C4-2B (cell line): ENCODE results near the gene PRSS56.
"Not testable (repeated sequence)": the region's sequence is repeated elsewhere in the genome, so short reads cannot be mapped to it uniquely, and the experiment has no call there.

Experiments
- H3K27ac ChIP-seq: fragments of 450-650 bp; 2 replicates; pipeline ENCODE4 v1.5.1; 2017
- ZFX ChIP-seq: fragments of 450-650 bp; IDR thresholded peaks from 2 replicates; pipeline ENCODE4 v1.6.1; 2017
- TF ChIP-seq, protein P1 (sequence below): fragments of 450-650 bp; conservative IDR thresholded peaks from 2 replicates; pipeline ENCODE4 v1.5.1; 2017; ENCODE audit warnings: mild to moderate bottlenecking

The PRSS56 gene

DNA sequence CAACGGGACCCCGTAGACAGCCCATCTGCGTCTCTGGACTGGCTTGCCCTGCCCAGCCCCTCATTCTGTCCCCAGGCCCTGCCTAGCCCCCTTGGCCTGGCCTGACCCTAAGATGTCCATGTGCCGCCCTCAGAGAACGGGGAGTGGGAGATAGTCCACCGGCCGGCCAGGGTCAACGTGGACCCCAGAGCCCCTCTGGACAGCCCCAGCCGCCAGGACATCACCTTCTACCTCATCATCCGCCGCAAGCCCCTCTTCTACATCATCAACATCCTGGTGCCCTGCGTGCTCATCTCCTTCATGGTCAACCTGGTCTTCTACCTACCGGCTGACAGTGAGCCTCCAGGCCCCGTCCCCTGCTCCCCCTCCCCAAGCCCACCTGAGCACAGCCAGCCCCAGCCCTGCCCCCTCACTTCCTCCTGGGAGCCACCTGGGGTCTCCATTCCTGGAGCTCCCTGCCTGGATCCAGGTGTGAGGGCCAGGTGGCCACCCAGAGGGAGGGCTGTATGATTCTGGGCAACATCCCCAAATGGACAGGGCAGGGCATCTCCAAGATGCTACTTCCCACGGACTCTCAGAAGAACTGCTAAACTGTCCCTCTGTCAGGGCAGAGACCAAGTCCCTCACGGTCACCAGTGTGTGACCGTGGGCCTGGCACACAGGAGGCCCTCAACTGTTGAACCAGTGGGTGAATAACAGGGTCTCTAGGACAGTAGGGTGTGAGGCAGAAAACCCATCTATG is 9.8 kb downstream of the PRSS56 start:
- TF ChIP-seq ZFX = no peak
- TF ChIP-seq, protein P1, sequence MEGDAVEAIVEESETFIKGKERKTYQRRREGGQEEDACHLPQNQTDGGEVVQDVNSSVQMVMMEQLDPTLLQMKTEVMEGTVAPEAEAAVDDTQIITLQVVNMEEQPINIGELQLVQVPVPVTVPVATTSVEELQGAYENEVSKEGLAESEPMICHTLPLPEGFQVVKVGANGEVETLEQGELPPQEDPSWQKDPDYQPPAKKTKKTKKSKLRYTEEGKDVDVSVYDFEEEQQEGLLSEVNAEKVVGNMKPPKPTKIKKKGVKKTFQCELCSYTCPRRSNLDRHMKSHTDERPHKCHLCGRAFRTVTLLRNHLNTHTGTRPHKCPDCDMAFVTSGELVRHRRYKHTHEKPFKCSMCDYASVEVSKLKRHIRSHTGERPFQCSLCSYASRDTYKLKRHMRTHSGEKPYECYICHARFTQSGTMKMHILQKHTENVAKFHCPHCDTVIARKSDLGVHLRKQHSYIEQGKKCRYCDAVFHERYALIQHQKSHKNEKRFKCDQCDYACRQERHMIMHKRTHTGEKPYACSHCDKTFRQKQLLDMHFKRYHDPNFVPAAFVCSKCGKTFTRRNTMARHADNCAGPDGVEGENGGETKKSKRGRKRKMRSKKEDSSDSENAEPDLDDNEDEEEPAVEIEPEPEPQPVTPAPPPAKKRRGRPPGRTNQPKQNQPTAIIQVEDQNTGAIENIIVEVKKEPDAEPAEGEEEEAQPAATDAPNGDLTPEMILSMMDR = no peak
- H3K27ac ChIP-seq = no peak overlapping the region

DNA sequence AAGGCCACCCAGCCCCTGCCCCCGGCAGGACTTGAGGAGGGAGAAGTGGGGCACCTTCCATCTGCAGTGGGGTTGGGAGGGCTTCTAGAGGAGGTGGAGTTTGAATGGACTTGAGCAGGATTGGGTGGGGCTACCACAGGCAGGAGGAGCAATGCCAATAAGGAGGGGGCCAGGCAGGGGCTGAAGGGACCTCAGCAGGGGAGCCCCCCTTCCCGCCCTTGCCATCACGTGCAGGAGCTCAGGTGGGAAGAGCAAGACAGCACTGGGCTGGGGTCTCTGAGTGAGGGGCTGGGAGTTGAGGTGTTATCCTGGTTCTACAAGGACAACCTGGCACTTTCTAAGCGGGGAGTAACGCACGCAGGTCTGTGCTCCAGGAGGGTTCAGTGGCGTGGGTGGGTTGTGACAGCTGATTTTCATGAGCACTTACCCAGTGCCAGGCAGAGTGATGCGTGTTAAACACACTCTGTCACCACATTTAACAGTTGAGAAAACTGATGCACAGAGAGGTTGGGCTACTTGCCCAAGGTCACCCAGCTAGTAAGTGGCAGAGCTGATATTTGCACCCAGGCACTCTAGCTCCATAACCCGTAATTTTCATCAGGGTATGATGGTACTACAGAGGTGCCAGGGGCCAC is 10.6 kb downstream of the PRSS56 start:
- TF ChIP-seq, protein P1 = no peak
- no peak for TF ChIP-seq ZFX
- no peak overlapping the region for H3K27ac ChIP-seq

DNA sequence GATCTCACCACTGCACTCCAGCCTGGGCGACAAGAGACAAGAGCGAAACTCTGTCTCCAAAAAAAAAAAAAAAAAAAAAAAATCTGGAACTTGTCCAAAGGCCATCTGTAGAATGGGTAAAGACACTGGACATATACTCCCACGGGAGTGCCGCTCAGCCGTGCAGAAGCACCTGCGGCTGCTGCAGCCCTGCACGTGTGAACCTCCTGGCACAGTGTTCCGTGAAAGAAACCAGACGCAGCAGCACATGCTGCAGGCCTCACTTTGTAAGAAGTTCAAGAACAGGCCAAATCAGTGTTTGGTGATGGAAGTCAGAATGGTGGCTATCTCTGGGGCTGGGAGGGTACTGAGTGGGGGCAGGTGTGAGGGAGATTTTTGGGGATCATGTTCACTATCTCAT is 12.2 kb downstream of the PRSS56 start:
- no peak overlapping the region for H3K27ac ChIP-seq
- TF ChIP-seq, protein P1 = no peak
- no peak for TF ChIP-seq ZFX

DNA sequence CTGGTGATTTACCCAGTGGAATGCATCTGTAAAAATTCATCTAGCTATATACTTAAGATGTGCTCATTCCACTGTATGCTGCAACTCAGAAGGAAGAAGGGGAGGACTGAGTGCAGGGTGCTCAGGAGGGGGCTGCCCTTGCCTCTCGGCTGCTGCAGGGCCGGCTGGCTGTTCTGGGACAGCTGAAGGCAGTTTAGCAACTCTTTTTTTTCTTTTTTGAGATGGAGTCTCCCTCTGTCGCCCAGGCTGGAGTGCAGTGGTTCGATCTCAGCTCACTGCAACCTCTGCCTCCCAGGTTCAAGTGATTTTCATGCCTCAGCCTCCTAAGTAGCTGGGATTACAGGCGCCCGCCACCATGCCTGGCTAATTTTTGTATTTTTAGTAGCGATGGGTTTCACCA is 12.6 kb downstream of the PRSS56 start:
- not testable (repeated sequence) for H3K27ac ChIP-seq

DNA sequence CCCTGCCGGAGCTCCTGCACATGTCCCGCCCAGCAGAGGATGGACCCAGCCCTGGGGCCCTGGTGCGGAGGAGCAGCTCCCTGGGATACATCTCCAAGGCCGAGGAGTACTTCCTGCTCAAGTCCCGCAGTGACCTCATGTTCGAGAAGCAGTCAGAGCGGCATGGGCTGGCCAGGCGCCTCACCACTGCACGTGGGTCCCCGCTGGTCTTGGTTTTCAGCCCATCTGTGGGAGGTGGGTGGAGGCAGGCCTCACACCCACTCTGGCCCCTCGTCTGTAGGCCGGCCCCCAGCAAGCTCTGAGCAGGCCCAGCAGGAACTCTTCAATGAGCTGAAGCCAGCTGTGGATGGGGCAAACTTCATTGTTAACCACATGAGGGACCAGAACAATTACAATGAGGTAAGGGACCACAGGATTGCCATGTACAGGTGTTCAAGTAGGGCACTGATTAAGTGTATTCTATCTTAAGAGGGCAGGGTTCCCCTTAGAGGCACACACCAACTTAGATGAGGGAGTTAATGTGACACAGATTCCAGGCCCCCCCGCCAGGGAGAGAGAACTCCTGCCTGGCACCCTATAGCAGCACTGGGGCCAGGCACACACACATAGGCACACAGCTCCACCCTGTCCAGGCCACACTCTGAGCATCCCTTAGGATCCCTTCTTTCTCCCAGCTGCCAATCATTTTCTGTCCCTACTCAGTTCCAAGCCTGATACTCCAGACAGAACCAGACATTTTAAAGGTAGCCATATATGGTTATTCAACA is 13.9 kb downstream of the PRSS56 start:
- TF ChIP-seq, protein P1 = no peak
- no peak for TF ChIP-seq ZFX
- no peak overlapping the region for H3K27ac ChIP-seq

DNA sequence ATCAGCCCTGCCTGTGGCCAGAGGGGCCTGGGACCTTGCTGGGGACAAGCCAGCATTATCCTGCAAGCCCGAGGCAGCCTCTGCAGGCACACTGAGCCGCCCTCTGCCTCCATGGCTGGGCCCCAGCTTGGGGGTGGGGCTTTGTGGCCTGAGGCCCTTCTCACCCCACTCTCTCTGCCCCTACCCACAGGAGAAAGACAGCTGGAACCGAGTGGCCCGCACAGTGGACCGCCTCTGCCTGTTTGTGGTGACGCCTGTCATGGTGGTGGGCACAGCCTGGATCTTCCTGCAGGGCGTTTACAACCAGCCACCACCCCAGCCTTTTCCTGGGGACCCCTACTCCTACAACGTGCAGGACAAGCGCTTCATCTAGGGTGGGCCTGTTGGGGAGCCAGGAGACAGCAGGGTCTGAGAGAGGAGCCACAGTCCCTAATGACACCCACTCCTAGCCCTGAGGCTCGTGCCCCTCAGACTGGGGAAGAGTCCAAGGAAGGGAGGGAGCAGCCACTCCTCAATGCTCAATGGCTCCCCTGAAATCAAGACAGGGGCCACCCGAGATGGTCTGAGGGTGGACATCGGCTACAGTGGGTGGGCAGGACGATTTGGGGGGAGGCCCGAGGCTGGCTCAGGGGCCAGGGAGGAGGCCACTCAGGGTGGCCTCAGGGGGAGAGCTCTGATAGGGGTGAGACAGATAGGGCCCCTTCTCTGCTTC is 14.9 kb downstream of the PRSS56 start:
- TF ChIP-seq ZFX = no peak
- TF ChIP-seq, protein P1 = no peak
- no peak overlapping the region for H3K27ac ChIP-seq

DNA sequence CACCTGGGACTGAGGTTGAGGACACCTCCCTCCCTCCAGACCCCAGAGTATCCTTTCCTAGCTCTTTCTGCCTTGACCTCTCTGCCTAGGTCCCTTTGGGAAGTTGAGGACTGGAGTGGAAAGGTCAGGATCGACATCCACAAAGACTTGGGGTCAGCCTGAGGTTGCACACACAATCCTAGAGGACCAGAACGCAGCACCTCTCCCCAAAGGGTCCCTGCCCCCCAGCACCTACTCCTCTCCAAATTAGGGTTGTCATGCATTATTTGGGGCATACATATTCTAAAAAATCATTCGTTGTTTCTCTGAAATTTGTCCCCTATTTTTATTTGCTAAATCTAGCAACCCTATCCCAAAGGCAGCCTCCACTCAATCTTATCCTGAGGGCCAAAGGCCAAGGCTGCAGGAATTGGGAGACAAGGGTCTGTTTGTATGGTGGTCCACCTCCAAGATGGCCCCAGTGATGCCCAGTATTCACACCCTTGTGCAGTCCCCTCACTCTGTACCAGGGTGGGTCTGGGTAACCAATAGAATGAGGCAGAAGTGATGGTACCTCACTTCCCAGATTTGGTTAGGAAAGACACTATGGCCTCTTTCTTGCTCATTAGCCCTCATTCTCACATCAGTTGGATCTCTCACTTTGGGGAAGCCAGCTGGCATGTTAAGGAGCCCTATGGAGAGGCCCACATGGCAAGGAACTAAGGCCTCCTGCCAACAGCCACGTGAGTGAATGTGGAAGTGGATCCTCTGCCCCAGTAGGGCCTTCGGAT is 15.8 kb downstream of the PRSS56 start:
- H3K27ac ChIP-seq = no peak overlapping the region
- TF ChIP-seq ZFX = no peak
- TF ChIP-seq, protein P1 = no peak
